ENCODE results near the gene GALNT7.

GALNT7 gene

DNA sequence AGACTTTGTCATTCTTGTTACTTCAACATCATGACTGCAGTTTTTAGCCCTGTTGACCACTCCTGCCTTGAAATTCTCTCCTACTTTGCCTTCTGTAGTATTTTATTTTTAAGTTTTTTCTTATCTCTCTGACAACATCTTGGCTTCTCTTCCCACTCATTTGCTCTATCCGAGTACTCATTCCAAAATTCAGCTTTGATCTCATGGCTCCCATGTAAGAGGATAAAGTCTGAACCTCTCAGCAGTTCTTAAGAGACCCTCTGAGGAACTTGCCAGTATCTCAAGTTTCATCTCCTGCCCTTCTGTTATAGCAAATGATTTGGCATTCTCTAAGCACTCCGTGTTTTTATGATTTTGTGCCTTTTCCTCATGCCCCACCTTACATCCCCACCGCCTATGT, 67.7 kb downstream of the GALNT7 start:
- Histone ChIP-seq H3K27me3 (ENCODE audit: insufficient read depth, low read depth) (no peaks in the 10 kb centered on the region), H3K4me1 (ENCODE audit: low read depth, poor library complexity, severe bottlenecking) (peaks cover 68% of the 10 kb centered on the region), H3K27ac (peak overlapping the region; percentile 55; the same call in 1 of the 2 replicates), H3K36me3 (ENCODE audit: insufficient read depth) (no peaks in the 10 kb centered on the region), H3K4me2 (peak overlapping the region; percentile 54), H4K20me1 (ENCODE audit: insufficient read depth) (no peaks in the 10 kb centered on the region), H2AFZ (ENCODE audit: low read depth) (no peak overlapping the region), H3K9ac (no peak overlapping the region), H3K79me2 (ENCODE audit: insufficient read depth, low read depth) (peaks cover 75% of the 10 kb centered on the region), H3K4me3 (IDR thresholded peaks at IDR 0.05; ENCODE audit: insufficient read depth, low read depth, low read length) (no peak overlapping the region)
- TF ChIP-seq, protein P1, sequence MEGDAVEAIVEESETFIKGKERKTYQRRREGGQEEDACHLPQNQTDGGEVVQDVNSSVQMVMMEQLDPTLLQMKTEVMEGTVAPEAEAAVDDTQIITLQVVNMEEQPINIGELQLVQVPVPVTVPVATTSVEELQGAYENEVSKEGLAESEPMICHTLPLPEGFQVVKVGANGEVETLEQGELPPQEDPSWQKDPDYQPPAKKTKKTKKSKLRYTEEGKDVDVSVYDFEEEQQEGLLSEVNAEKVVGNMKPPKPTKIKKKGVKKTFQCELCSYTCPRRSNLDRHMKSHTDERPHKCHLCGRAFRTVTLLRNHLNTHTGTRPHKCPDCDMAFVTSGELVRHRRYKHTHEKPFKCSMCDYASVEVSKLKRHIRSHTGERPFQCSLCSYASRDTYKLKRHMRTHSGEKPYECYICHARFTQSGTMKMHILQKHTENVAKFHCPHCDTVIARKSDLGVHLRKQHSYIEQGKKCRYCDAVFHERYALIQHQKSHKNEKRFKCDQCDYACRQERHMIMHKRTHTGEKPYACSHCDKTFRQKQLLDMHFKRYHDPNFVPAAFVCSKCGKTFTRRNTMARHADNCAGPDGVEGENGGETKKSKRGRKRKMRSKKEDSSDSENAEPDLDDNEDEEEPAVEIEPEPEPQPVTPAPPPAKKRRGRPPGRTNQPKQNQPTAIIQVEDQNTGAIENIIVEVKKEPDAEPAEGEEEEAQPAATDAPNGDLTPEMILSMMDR (conservative IDR thresholded peaks at IDR 0.05; ENCODE audit: low read depth, low read length) = no peak

DNA sequence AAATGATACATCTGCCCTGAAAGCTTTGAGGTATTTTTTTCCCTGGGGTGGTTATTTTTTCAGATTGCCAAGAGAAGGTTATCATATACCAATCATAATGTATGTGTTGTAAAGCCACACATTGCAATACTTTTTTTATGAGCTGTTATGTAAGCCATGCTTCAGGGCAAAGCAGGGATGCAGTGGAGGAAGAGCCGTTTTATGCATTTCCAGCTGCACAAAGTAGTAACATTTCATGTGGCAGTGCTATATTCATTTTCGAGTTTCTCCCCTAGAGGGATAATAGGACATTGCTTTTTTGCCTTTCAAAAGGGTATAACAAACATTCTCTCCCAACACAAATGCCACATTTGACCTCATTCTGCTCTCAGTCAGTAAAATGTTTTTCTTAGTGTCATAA, 68.5 kb downstream of the GALNT7 start:
- Histone ChIP-seq H3K4me1 (ENCODE audit: low read depth, poor library complexity, severe bottlenecking) (peaks cover 68% of the 10 kb centered on the region), H3K4me3 (IDR thresholded peaks at IDR 0.05; ENCODE audit: insufficient read depth, low read depth, low read length) (no peak overlapping the region), H3K36me3 (ENCODE audit: insufficient read depth) (no peaks in the 10 kb centered on the region), H3K9ac (peak overlapping the region; percentile 3; the same call in 1 of the 2 replicates), H2AFZ (ENCODE audit: low read depth) (no peak overlapping the region), H3K4me2 (peak overlapping the region; percentile 54), H3K27ac (peak overlapping the region; percentile 55), H4K20me1 (ENCODE audit: insufficient read depth) (no peaks in the 10 kb centered on the region), H3K79me2 (ENCODE audit: insufficient read depth, low read depth) (peaks cover 76% of the 10 kb centered on the region), H3K27me3 (ENCODE audit: insufficient read depth, low read depth) (no peaks in the 10 kb centered on the region)
- TF ChIP-seq, protein P1 (conservative IDR thresholded peaks at IDR 0.05; ENCODE audit: low read depth, low read length) = no peak; the same call in 1 of the 2 replicates

DNA sequence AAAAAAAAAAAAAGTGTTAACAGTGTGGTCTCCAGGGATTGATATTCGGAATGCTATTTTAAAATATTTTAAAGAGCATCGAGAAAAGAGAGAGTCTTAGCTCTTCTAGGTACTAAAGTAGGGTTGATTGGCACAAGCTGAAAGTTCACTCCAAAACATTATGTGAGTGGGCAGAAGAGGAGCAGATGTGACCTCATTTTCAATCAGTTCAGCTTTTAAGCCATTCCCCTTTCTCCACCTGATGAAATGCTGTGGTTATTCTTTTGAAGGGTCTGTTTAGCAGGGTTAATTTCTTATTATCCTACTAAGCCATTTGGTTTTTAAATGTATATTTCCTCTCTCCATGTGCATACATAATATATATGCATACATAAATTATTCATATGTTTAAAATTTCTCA, 69.2 kb downstream of the GALNT7 start:
- H3K9ac ChIP-seq = peak overlapping the region; percentile 17; the same call in 1 of the 2 replicates
- no peak overlapping the region for H3K4me3 ChIP-seq (IDR thresholded peaks at IDR 0.05; ENCODE audit: insufficient read depth, low read depth, low read length)
- H2AFZ ChIP-seq (ENCODE audit: low read depth) = no peak overlapping the region
- TF ChIP-seq, protein P1 (conservative IDR thresholded peaks at IDR 0.05; ENCODE audit: low read depth, low read length) = no peak
- peak overlapping the region; percentile 54 for H3K4me2 ChIP-seq
- H3K4me1 ChIP-seq (ENCODE audit: low read depth, poor library complexity, severe bottlenecking) = peaks cover 71% of the 10 kb centered on the region
- H3K36me3 ChIP-seq (ENCODE audit: insufficient read depth) = no peaks in the 10 kb centered on the region
- peak overlapping the region; percentile 55 for H3K27ac ChIP-seq
- no peaks in the 10 kb centered on the region for H4K20me1 ChIP-seq (ENCODE audit: insufficient read depth)
- H3K27me3 ChIP-seq (ENCODE audit: insufficient read depth, low read depth) = no peaks in the 10 kb centered on the region
- H3K79me2 ChIP-seq (ENCODE audit: insufficient read depth, low read depth) = peaks cover 77% of the 10 kb centered on the region

DNA sequence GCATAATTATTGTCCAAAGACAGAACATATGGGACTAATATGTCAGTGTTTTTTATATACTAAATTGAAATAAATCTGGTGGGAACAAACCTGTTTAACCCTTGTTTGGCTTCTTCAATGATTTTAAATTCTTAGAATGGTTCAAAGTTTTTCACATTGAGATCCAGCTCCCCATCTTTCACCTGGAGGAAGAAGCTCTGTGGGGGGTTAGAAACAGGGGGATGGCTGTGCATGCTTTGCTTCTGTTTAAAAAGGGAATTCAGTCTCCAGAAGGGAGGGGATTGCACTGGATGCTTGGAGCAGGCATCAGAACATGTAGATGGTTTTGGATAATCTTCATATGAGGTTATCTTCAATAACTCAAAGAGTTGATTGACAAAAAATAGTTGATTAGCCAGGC, 72.1 kb downstream of the GALNT7 start:
- Histone ChIP-seq H3K4me2 (no peak overlapping the region), H2AFZ (ENCODE audit: low read depth) (no peak overlapping the region), H3K4me3 (IDR thresholded peaks at IDR 0.05; ENCODE audit: insufficient read depth, low read depth, low read length) (no peak overlapping the region), H3K27me3 (ENCODE audit: insufficient read depth, low read depth) (no peaks in the 10 kb centered on the region), H4K20me1 (ENCODE audit: insufficient read depth) (no peaks in the 10 kb centered on the region), H3K79me2 (ENCODE audit: insufficient read depth, low read depth) (peaks cover 88% of the 10 kb centered on the region), H3K36me3 (ENCODE audit: insufficient read depth) (no peaks in the 10 kb centered on the region), H3K4me1 (ENCODE audit: low read depth, poor library complexity, severe bottlenecking) (peaks cover 100% of the 10 kb centered on the region), H3K9ac (no peak overlapping the region), H3K27ac (no peak overlapping the region)
- TF ChIP-seq, protein P1 (conservative IDR thresholded peaks at IDR 0.05; ENCODE audit: low read depth, low read length) = no peak

All from KMS-11 (cell line).